HG03457 (cell line): ENCODE results near the gene RUNX3.
"Not testable (repeated sequence)": the region's sequence is repeated elsewhere in the genome, so short reads cannot be mapped to it uniquely, and the experiment has no call there.

ENCODE experiments used
- ATAC-seq: cut with Tn5 transposase; IDR thresholded peaks from one replicate; pipeline ENCODE4 v1.9.1; 2021; ENCODE audit warnings: moderate number of reproducible peaks; ENCODE audit not compliant: unreplicated experiment

RUNX3 gene

GRCh38 chr1:24915816-24916602, 14.1 kb downstream of the RUNX3 start:
- no peak for ATAC-seq

GRCh38 chr1:24914226-24915069, 15.6 kb downstream of the RUNX3 start:
- no peak for ATAC-seq

GRCh38 chr1:24913616-24914225, 16.4 kb downstream of the RUNX3 start:
- no peak for ATAC-seq

- ATAC-seq, result no peak
Measured at GRCh38 chr1:24913274-24913604, 16.8 kb downstream of the RUNX3 start.

DNA sequence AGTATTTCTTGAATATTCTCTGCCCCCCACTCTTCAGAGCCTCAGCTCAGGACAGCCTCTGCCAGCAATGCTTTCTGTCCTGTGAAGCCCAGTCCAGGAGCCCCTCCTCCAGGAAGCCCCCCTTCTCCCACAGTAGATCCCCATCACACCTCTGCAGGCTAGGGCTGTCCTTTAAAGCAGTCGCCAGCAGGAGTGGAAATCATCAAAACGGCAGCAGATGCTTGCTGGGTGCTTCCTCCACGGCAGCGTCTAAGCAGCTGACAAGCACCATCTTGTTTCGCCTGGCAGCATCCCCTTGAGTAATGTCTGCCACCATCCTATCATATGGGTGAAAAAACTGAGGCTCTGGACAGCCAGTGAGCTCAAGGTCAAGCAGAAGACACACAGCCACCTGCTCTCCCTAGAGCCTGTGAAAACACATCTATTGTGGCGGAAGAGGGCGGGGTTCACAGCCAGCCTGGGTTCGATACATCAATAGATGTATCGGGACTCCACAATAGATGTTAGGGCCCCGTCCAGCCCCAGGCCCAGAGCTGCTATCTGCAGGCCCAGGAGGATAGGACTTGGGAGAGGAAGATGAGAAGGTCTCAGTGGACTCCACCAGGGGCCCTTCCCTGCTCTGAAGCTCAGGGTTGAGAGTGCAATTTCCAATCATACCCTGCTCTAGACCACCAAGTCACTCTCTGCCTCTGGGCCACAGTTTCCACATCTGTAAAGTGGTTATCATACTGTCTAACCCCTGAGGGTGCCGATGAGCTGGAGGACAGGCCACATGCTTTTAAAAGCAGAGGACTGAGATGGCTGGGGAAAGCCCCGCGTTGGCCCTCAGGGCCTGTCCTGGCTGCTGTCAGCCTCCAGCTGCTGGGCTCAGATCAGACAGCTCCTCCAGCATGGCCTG, 17.5 kb downstream of the RUNX3 start:
- no peak for ATAC-seq

DNA sequence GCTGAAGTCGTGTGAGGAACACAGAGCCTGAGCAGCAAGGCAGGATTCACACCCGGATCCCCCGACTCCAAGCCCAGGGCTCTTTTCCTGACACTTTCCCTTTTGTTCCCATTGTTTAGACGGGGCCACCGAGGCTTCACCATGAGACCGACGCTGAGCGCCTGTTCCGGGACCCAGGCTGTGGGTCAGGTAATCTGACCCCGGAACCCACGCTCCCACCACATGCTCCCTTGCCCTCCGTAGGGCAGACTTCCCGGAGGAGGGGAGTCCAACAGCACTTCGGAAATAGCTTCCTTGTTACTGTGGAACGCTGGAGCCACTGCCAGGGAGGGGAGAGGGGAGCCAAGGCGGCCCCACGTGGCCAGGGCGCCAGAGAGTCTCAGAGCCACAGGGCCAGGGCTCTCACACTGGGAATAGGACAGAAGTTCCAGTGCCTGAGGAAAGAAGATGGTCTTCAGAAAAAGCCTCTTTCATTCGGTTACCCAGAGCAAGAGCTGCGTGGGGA, 18.4 kb downstream of the RUNX3 start:
- no peak for ATAC-seq

DNA sequence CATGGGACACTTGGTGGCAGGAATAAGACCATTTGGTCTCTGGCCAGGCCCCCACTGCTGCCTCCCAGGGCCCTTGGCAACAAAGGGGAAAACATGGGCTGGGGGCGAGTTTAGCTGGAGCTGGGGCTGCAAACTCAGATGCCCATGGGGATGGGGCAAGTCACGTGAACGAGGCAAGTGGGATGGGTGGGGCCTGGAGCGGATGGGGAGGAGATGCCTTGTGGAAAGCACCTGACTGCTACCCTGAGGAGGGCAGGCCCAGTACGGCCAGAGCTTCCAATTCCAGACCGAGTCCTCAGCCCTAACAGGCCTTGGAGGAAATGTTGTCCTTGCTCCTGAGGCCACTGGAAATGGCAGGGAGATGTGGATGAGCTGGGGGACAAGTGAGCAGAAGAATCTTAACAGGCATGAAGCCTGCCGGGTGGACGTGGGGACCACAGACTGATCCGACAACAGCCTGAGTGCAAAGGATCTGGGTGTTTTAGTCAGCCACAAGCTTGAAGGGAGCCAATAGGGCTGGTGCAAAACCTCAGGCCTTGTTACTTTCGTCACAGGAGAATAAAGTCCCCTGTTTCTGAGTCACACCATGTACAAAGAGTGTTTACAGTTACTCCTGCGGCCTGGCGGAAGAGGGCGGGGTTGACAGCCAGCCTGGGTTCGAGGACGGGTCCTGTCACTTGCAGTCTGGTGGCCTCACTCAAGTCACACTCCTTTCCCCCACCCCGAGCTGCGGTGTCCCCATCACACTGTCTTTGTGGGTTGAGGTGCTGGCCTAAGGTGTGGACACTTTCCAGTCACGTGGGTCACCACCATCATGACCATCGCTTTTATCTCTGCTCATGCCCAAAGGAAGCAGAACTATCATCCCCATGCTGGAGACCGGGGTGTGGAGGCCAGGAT, 19.1 kb downstream of the RUNX3 start:
- ATAC-seq, result no peak

- ATAC-seq, result no peak
Measured at GRCh38 chr1:24910210-24910609, 19.9 kb downstream of the RUNX3 start.

GRCh38 chr1:24909388-24909898, 20.6 kb downstream of the RUNX3 start:
- ATAC-seq, result no peak

- no peak for ATAC-seq
Measured at GRCh38 chr1:24908591-24909259, 21.4 kb downstream of the RUNX3 start.

GRCh38 chr1:24907587-24908294, 22.3 kb downstream of the RUNX3 start:
- ATAC-seq, result not testable (repeated sequence)

GRCh38 chr1:24906760-24907490, 23.2 kb downstream of the RUNX3 start:
- no peak for ATAC-seq

- ATAC-seq, result no peak
Measured at GRCh38 chr1:24905979-24906720, 23.9 kb downstream of the RUNX3 start.

DNA sequence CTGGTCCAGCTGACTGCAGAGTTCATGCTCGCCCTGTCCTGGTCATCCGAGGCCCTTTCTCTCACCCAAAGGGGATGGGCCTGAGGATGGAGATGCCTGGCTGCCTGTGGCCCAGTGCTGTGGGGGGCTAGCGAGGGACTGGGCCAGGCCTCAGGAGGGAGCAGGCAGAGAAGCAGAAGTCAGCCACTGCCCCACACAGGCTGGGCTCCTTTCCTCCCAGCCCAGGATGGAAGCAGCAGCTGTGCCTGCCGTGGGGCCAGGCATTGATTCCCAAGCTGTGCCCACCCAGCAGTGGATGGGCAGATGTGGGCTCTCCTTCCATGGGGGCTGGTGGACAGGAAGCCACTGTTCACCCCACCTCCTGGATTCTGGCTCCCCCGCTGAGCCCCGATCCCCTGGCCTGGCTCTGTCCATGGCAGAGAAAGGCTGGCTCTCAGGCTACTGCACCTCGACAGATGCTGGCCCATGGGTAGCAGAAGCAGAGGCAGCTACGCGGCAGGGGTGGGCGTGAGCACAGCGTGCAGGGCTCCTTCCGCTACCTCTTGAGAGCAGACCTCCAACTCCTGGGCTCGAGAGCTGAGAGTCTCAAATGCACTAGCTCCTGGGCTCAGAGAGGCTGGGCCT, 24.6 kb downstream of the RUNX3 start:
- ATAC-seq, result no peak

- ATAC-seq, result no peak
Measured at GRCh38 chr1:24904731-24905354, 25.2 kb downstream of the RUNX3 start.
